Liver (tissue), 9 donors: ENCODE data around the gene OR7C1. TPM values are rescaled to one million over a fixed set of nuclear protein-coding genes. Genes with fewer than 3 reads are reported as not detected.

Experiments
- DNase-seq: peaks from one replicate; pipeline ENCODE4 v3.0.0-alpha.2; 2017; ENCODE audit warnings: low spot score
- H3K27ac ChIP-seq, 2 donors: one replicate each; pipeline ENCODE4 v1.7.0; 2013; ENCODE audit warnings: inconsistent platforms in 2 of 2, low read length in 2 of 2, control low read depth in 1 of 2, low read depth in 1 of 2, mild to moderate bottlenecking in 1 of 2
- H3K27me3 ChIP-seq, 4 donors: one replicate each; pipeline versions ENCODE4 v1.6.1 to v1.7.0; 2013; ENCODE audit warnings: low read length in 3 of 4, inconsistent platforms in 1 of 4, mild to moderate bottlenecking in 1 of 4, moderate library complexity in 1 of 4; ENCODE audit not compliant: control insufficient read depth in 4 of 4, insufficient read depth in 4 of 4
- H3K36me3 ChIP-seq, 4 donors: one replicate each; pipeline versions ENCODE4 v1.6.1 to v1.7.0; 2013; ENCODE audit warnings: low read length in 3 of 4, mild to moderate bottlenecking in 3 of 4, low read depth in 1 of 4, moderate library complexity in 1 of 4; ENCODE audit not compliant: control insufficient read depth in 4 of 4, insufficient read depth in 3 of 4
- H3K4me1 ChIP-seq, 4 donors: one replicate each; pipeline versions ENCODE4 v1.6.1 to v1.7.0; 2013; ENCODE audit warnings: low read length in 3 of 4, mild to moderate bottlenecking in 3 of 4, moderate library complexity in 1 of 4; ENCODE audit not compliant: control insufficient read depth in 4 of 4, insufficient read depth in 4 of 4
- H3K4me3 ChIP-seq, 3 donors: one replicate each; pipeline versions ENCODE4 v1.6.1 to v1.7.0; 2013; ENCODE audit warnings: low read length in 3 of 3, control low read depth in 1 of 3, low read depth in 1 of 3, mild to moderate bottlenecking in 1 of 3
- H3K9ac ChIP-seq, 2 donors: one replicate each; pipeline ENCODE4 v1.7.0; 2013; ENCODE audit warnings: low read length in 2 of 2, mild to moderate bottlenecking in 2 of 2, moderate library complexity in 2 of 2, control low read depth in 1 of 2, low read depth in 1 of 2
- H3K9me3 ChIP-seq, 4 donors: one replicate each; pipeline versions ENCODE4 v1.6.1 to v1.7.0; 2013; ENCODE audit warnings: low read length in 3 of 4; ENCODE audit not compliant: control insufficient read depth in 4 of 4
- CTCF ChIP-seq: fragments of 150-350 bp; IDR thresholded peaks from 2 replicates; pipeline ENCODE4 v1.5.1; 2017; ENCODE audit warnings: improper control_type of control experiment, low read depth, low read length; ENCODE audit not compliant: missing input control
- EGR1 ChIP-seq, 2 donors: IDR thresholded peaks; 2 replicates each; pipeline ENCODE4 v1.6.1; 2016 to 2018; ENCODE audit warnings: antibody characterized with exemption in 2 of 2, low read depth in 2 of 2
- FOXA1 ChIP-seq: IDR thresholded peaks from 2 replicates; pipeline ENCODE4 v1.6.1; 2016; ENCODE audit warnings: antibody characterized with exemption
- FOXA2 ChIP-seq: IDR thresholded peaks from 2 replicates; pipeline ENCODE4 v1.6.1; 2016; ENCODE audit warnings: antibody characterized with exemption
- GABPA ChIP-seq, 2 donors: IDR thresholded peaks in 1 of 2; conservative IDR thresholded peaks in 1 of 2; 2 replicates each; pipeline ENCODE4 v1.6.1; 2016; ENCODE audit warnings: antibody characterized with exemption in 2 of 2, mild to moderate bottlenecking in 1 of 2, moderate library complexity in 1 of 2
- HNF4A ChIP-seq, 2 donors: conservative IDR thresholded peaks; 2 replicates each; pipeline ENCODE4 v1.6.1; 2016; ENCODE audit warnings: antibody characterized with exemption in 2 of 2, mild to moderate bottlenecking in 2 of 2
- HNF4G ChIP-seq: IDR thresholded peaks from 2 replicates; pipeline ENCODE4 v1.6.1; 2016; ENCODE audit warnings: antibody characterized with exemption
- JUND ChIP-seq, 2 donors: IDR thresholded peaks; 2 replicates each; pipeline ENCODE4 v1.6.1; 2016; ENCODE audit warnings: antibody characterized with exemption in 2 of 2
- MAX ChIP-seq: IDR thresholded peaks from 2 replicates; pipeline ENCODE4 v1.6.1; 2016; ENCODE audit warnings: antibody characterized with exemption
- NR2F2 ChIP-seq: IDR thresholded peaks from 2 replicates; pipeline ENCODE4 v1.6.1; 2016; ENCODE audit warnings: antibody characterized with exemption
- RAD21 ChIP-seq, 2 donors: IDR thresholded peaks; 2 replicates each; pipeline ENCODE4 v1.6.1; 2016; ENCODE audit warnings: antibody characterized with exemption in 2 of 2, mild to moderate bottlenecking in 2 of 2
- REST ChIP-seq: IDR thresholded peaks from 2 replicates; pipeline ENCODE4 v1.6.1; 2016; ENCODE audit warnings: antibody characterized with exemption, mild to moderate bottlenecking
- RXRA ChIP-seq, 2 donors: IDR thresholded peaks; 2 replicates each; pipeline ENCODE4 v1.6.1; 2017 to 2018; ENCODE audit warnings: antibody characterized with exemption in 2 of 2, mild to moderate bottlenecking in 1 of 2
- SP1 ChIP-seq: IDR thresholded peaks from 2 replicates; pipeline ENCODE4 v1.6.1; 2018; ENCODE audit warnings: antibody characterized with exemption, mild to moderate bottlenecking
- TAF1 ChIP-seq: conservative IDR thresholded peaks from 2 replicates; pipeline ENCODE4 v1.6.1; 2016; ENCODE audit warnings: antibody characterized with exemption, mild to moderate bottlenecking
- YY1 ChIP-seq: IDR thresholded peaks from 2 replicates; pipeline ENCODE4 v1.6.1; 2016; ENCODE audit warnings: antibody characterized with exemption, mild to moderate bottlenecking
- ZBTB33 ChIP-seq: IDR thresholded peaks from 2 replicates; pipeline ENCODE4 v1.6.1; 2016; ENCODE audit warnings: antibody characterized with exemption
- WGBS: extraction: QIAGEN DNeasy Blood & Tissue Kit; methylation state at CpG from one replicate; pipeline ENCODE4 v1.1.7; 2013; 5-methylcytosine and 5-hydroxymethylcytosine counted together
- polyA plus RNA-seq, 2 donors: library from polyadenylated mRNA; stranded (reverse) in 1 of 2; unstranded in 1 of 2; fragments of 200-250 nt in 1 of 2; fragments of >200 nt in 1 of 2; fragmentation: Nextera tagmentation in 1 of 2; extraction: Ambion mirVana in 1 of 2; gene quantifications; one replicate each; pipeline versions ENCODE4 v1.2.1 to v1.2.3, GENCODE V29; 2013 to 2015
- total RNA-seq, 2 donors: library from RNA; depleted of rRNA; stranded (reverse); fragments of >200 nt; gene quantifications; one replicate each; pipeline ENCODE4 v1.2.3, GENCODE V29; 2014
- donor health status: healthy.
- donor health status: healthy.
- donor health status: healthy.
- donor health status: healthy.
- donor health status: healthy.

The OR7C1 gene
- total and polyA plus RNA-seq, 4 donors = 0.06 to 0.14 TPM; not detected in 2

GRCh38 chr19:14758816-14759215 lies 76.2 kb downstream of the OR7C1 start:
- TF ChIP-seq ZBTB33 = no peak
- TF ChIP-seq FOXA2 = no peak
- TF ChIP-seq JUND (IDR thresholded peaks at IDR 0.05) = no peak
- no peak for TF ChIP-seq HNF4G
- no peak for TF ChIP-seq EGR1 (IDR thresholded peaks at IDR 0.05; ENCODE audit: low read depth in 2 of 2)
- TF ChIP-seq SP1 = no peak
- TF ChIP-seq GABPA (IDR thresholded peaks at IDR 0.05 in 1 of 2, conservative IDR thresholded peaks at IDR 0.05 in 1 of 2) = no peak
- no peak for TF ChIP-seq CTCF
- TF ChIP-seq REST = no peak
- TF ChIP-seq TAF1 = no peak
- no peak for TF ChIP-seq RXRA (IDR thresholded peaks at IDR 0.05)
- no peak for TF ChIP-seq NR2F2
- TF ChIP-seq YY1 = no peak
- TF ChIP-seq MAX = no peak
- WGBS = 26% methylated on average over 16 of the region's 16 CpGs
- Histone ChIP-seq H3K27ac (no peak overlapping the region), H3K4me3 (no peak overlapping the region), H3K9me3 (no peaks in the 10 kb centered on the region), H3K36me3 (no peaks in the 10 kb centered on the region), H3K27me3 (peaks cover 0 to 2% (median 0%) of the 10 kb centered on the region in 4 donors), H3K4me1 (no peaks in the 10 kb centered on the region), H3K9ac (no peak overlapping the region)
- no peak for DNase-seq

- WGBS = 71% methylated on average over 6 of the region's 6 CpGs
- Histone ChIP-seq H3K36me3 (no peaks in the 10 kb centered on the region), H3K27me3 (no peaks in the 10 kb centered on the region), H3K9ac (no peak overlapping the region), H3K27ac (no peak overlapping the region), H3K9me3 (no peaks in the 10 kb centered on the region), H3K4me1 (no peaks in the 10 kb centered on the region), H3K4me3 (no peak overlapping the region)
- DNase-seq = no peak
- no peak for TF ChIP-seq JUND (IDR thresholded peaks at IDR 0.05)
- no peak for TF ChIP-seq RXRA (IDR thresholded peaks at IDR 0.05)
- TF ChIP-seq HNF4A (conservative IDR thresholded peaks at IDR 0.05) = no peak
- TF ChIP-seq HNF4G = no peak
- no peak for TF ChIP-seq RAD21 (IDR thresholded peaks at IDR 0.05)
- no peak for TF ChIP-seq REST
- no peak for TF ChIP-seq CTCF
- TF ChIP-seq EGR1 (IDR thresholded peaks at IDR 0.05; ENCODE audit: low read depth in 2 of 2) = no peak
- TF ChIP-seq FOXA1 = no peak
- TF ChIP-seq FOXA2 = no peak
- no peak for TF ChIP-seq NR2F2
- no peak for TF ChIP-seq SP1
Measured at GRCh38 chr19:14748601-14749000, 86.4 kb downstream of the OR7C1 start.
